CD14-positive monocyte (primary cell): Measurements from ENCODE around the gene SEC14L2. TPM values are rescaled to one million over a fixed set of nuclear protein-coding genes. Genes with fewer than 3 reads are reported as not detected.
"Not testable (repeated sequence)": the region's sequence is repeated elsewhere in the genome, so short reads cannot be mapped to it uniquely, and the experiment has no call there.

Experiments used
- DNase-seq, 3 donors: peaks; one replicate each; pipeline ENCODE4 v3.0.0-alpha.2; 2011 to 2022
- H2AFZ ChIP-seq: 2 replicates; pipeline ENCODE4 v1.6.0; 2012; ENCODE audit warnings: mild to moderate bottlenecking, low read depth, low read length, inconsistent platforms; ENCODE audit not compliant: insufficient read depth, poor library complexity, severe bottlenecking
- H3K27ac ChIP-seq, 2 donors: 1 replicate in 1 of 2; 2 replicates in 1 of 2; pipeline ENCODE4 v1.5.1; 2012 to 2013; ENCODE audit warnings: low read length in 2 of 2, control low read depth in 1 of 2, inconsistent platforms in 1 of 2, low read depth in 1 of 2, mild to moderate bottlenecking in 1 of 2
- H3K27me3 ChIP-seq, 2 donors: one replicate each; pipeline versions ENCODE4 v1.6.0 to v1.6.1; 2011 to 2013; ENCODE audit warnings: low read length in 2 of 2; ENCODE audit not compliant: control insufficient read depth in 2 of 2, insufficient read depth in 2 of 2
- H3K36me3 ChIP-seq, 2 donors: replicated peaks in 1 of 2; 1 replicate in 1 of 2; 2 replicates in 1 of 2; pipeline versions ENCODE4 v1.5.1 to v1.6.1; 2012 to 2013; ENCODE audit warnings: low read length in 2 of 2, control low read depth in 1 of 2, inconsistent platforms in 1 of 2, mild to moderate bottlenecking in 1 of 2; ENCODE audit not compliant: insufficient read depth in 2 of 2, control insufficient read depth in 1 of 2
- H3K4me1 ChIP-seq, 2 donors: 1 replicate in 1 of 2; 2 replicates in 1 of 2; pipeline versions ENCODE4 v1.5.1 to v1.6.1; 2012 to 2013; ENCODE audit warnings: low read length in 2 of 2, control low read depth in 1 of 2, inconsistent platforms in 1 of 2, mild to moderate bottlenecking in 1 of 2, moderate library complexity in 1 of 2; ENCODE audit not compliant: insufficient read depth in 2 of 2, control insufficient read depth in 1 of 2
- H3K4me2 ChIP-seq: replicated peaks from 2 replicates; pipeline ENCODE3; 2012; ENCODE audit warnings: low read length, moderate library complexity, mild to moderate bottlenecking; ENCODE audit not compliant: poor library complexity, severe bottlenecking; ENCODE audit errors: extremely low read depth
- H3K4me3 ChIP-seq, 3 experiments: fragments of 200-600 bp in 1 of 3; sonication (generic) in 1 of 3; replicated peaks in 1 of 3; 1 replicate in 2 of 3; 2 replicates in 1 of 3; pipeline ENCODE4 v1.5.1; 2011 to 2013; ENCODE audit warnings: low read length in 3 of 3, mild to moderate bottlenecking in 3 of 3, control low read depth in 2 of 3, low read depth in 2 of 3, inconsistent platforms in 1 of 3, moderate library complexity in 1 of 3
- H3K79me2 ChIP-seq: 2 replicates; pipeline ENCODE4 v1.6.0; 2012; ENCODE audit warnings: mild to moderate bottlenecking, control low read depth, inconsistent platforms, low read length, moderate library complexity; ENCODE audit not compliant: insufficient read depth
- H3K9ac ChIP-seq: 2 replicates; pipeline ENCODE4 v1.6.0; 2017; ENCODE audit warnings: low read length, mild to moderate bottlenecking; ENCODE audit not compliant: insufficient read depth, poor library complexity, severe bottlenecking
- H3K9me3 ChIP-seq, 2 donors: replicated peaks in 1 of 2; 1 replicate in 1 of 2; 2 replicates in 1 of 2; pipeline versions ENCODE4 v1.5.1 to v1.6.1; 2012 to 2013; ENCODE audit warnings: low read length in 2 of 2, control low read depth in 1 of 2; ENCODE audit not compliant: control insufficient read depth in 1 of 2, insufficient read depth in 1 of 2
- H4K20me1 ChIP-seq: 2 replicates; pipeline ENCODE4 v1.6.0; 2012; ENCODE audit warnings: mild to moderate bottlenecking, low read length, control low read depth, moderate library complexity; ENCODE audit not compliant: insufficient read depth
- H3K27ac Mint-ChIP-seq, 7 donors: one replicate each; pipeline ENCODE4 v1.8.0; 2020; ENCODE audit warnings: mild to moderate bottlenecking in 7 of 7, mixed read lengths in 7 of 7, moderate library complexity in 6 of 7, inconsistent platforms in 2 of 7
- H3K27me3 Mint-ChIP-seq, 3 donors: one replicate each; pipeline ENCODE4 v1.8.0; 2021 to 2022; ENCODE audit warnings: low read depth in 3 of 3, mild to moderate bottlenecking in 3 of 3, mixed read lengths in 3 of 3, moderate library complexity in 3 of 3, inconsistent platforms in 1 of 3
- H3K36me3 Mint-ChIP-seq, 2 donors: one replicate each; pipeline ENCODE4 v1.8.0; 2020; ENCODE audit warnings: mixed read lengths in 2 of 2, inconsistent platforms in 1 of 2, mild to moderate bottlenecking in 1 of 2
- H3K4me1 Mint-ChIP-seq: one replicate; pipeline ENCODE4 v1.8.0; 2020; ENCODE audit warnings: mild to moderate bottlenecking, mixed read lengths
- H3K4me3 Mint-ChIP-seq, 2 donors: one replicate each; pipeline ENCODE4 v1.8.0; 2020; ENCODE audit warnings: mild to moderate bottlenecking in 2 of 2, mixed read lengths in 2 of 2, moderate library complexity in 1 of 2
- H3K9me3 Mint-ChIP-seq, 7 donors: one replicate each; pipeline ENCODE4 v1.8.0; 2020 to 2022; ENCODE audit warnings: mixed read lengths in 7 of 7, mild to moderate bottlenecking in 6 of 7, moderate library complexity in 6 of 7, inconsistent platforms in 2 of 7
- CTCF ChIP-seq: fragments of 200-600 bp; IDR thresholded peaks from one replicate; pipeline ENCODE4 v1.8.0; 2022; ENCODE audit warnings: antibody characterized with exemption, mild to moderate bottlenecking
- WGBS: methylation state at CpG from one replicate; pipeline ENCODE4 v1.1.5; 2013; ENCODE audit warnings: missing lambda C conversion rate; ENCODE audit not compliant: insufficient coverage; 5-methylcytosine and 5-hydroxymethylcytosine counted together
- intact Hi-C, 2 donors: fragments of 100-400 bp; cut with micrococcal nuclease; formaldehyde crosslinking; loops; one replicate each; pipeline versions ENCODE4 v1.15.0 to v1.15.1; 2023
- polyA plus RNA-seq, 3 donors: library from polyadenylated mRNA; depleted of rRNA in 1 of 3; unstranded in 2 of 3; stranded (reverse) in 1 of 3; fragments of 300-500 nt in 2 of 3; fragments of >200 nt in 1 of 3; fragmentation: Illumina TruSeq in 2 of 3; gene quantifications; 1 replicate in 2 of 3; 2 replicates in 1 of 3; pipeline ENCODE4 v1.2.3, GENCODE V29; 2012 to 2021

The SEC14L2 gene
- polyA plus RNA-seq, 3 donors: 0.03 TPM; not detected in 1

GRCh38 chr22:30402028-30402765, 5.4 kb downstream of the SEC14L2 start:
- H3K36me3 Mint-ChIP-seq: no peaks in the 10 kb centered on the region
- H3K4me2 ChIP-seq: no peak overlapping the region

GRCh38 chr22:30402766-30403104, 5.9 kb downstream of the SEC14L2 start:
- H4K20me1 ChIP-seq, H3K9me3 Mint-ChIP-seq, H3K4me3 Mint-ChIP-seq, H3K4me1 Mint-ChIP-seq, H3K27ac ChIP-seq, H3K9ac ChIP-seq, H3K79me2 ChIP-seq, H3K9me3 ChIP-seq, H3K36me3 ChIP-seq, H3K27ac Mint-ChIP-seq, H3K36me3 Mint-ChIP-seq, intact Hi-C loops, H3K4me3 ChIP-seq, H2AFZ ChIP-seq, H3K4me1 ChIP-seq, DNase-seq, H3K4me2 ChIP-seq: not testable (repeated sequence)
- H3K27me3 Mint-ChIP-seq: peaks cover 25 to 34% (median 26%) of the 10 kb centered on the region in 3 donors
- peaks cover 13 to 25% of the 10 kb centered on the region in 2 donors for H3K27me3 ChIP-seq
- 92% methylated on average over 2 of the region's 5 CpGs for WGBS

More at GRCh38 chr22:30402028-30402765, 5.4 kb downstream of the SEC14L2 start:
- no peak for TF ChIP-seq CTCF
- Histone ChIP-seq H3K27me3 (peaks cover 18 to 31% of the 10 kb centered on the region in 2 donors), H3K4me1 (peaks cover 0 to 2% of the 10 kb centered on the region in 2 donors), H3K9ac (no peak overlapping the region), H2AFZ (no peak overlapping the region), H3K79me2 (no peaks in the 10 kb centered on the region), H3K9me3 (peaks cover 0 to 5% of the 10 kb centered on the region in 2 donors), H3K27ac (no peak overlapping the region), H3K36me3 (no peaks in the 10 kb centered on the region), H3K4me3 (no peak overlapping the region), H4K20me1 (no peaks in the 10 kb centered on the region)
- intact Hi-C loops: no loop called here
- no peak overlapping the region for H3K27ac Mint-ChIP-seq
- peaks cover 31 to 39% (median 32%) of the 10 kb centered on the region in 3 donors for H3K27me3 Mint-ChIP-seq
- H3K4me3 Mint-ChIP-seq: no peak overlapping the region
- WGBS: 100% methylated on average over 1 of the region's 5 CpGs
- DNase-seq: no peak
- peaks cover 0 to 8% (median 0%) of the 10 kb centered on the region in 7 donors for H3K9me3 Mint-ChIP-seq
- peaks cover 3% of the 10 kb centered on the region for H3K4me1 Mint-ChIP-seq
